H1 (cell line): ENCODE data around the gene DDX31. TPM values are rescaled to one million over a fixed set of nuclear protein-coding genes. Genes with fewer than 3 reads are reported as not detected.

Source experiments
- CTCF ChIA-PET: fragments of 300-600 bp; sonication (Branson Sonifier 250); formaldehyde crosslinking; loops from one replicate; lab custom pipeline; 2021; ENCODE audit not compliant: partially characterized antibody; lab: Charles Lee
- POLR2A ChIA-PET: fragments of 300-600 bp; sonication (Branson Sonifier 250); formaldehyde crosslinking; loops from one replicate; lab custom pipeline; 2021; ENCODE audit warnings: inconsistent platforms; ENCODE audit not compliant: partially characterized antibody; lab: Charles Lee
- DNase-seq, 2 experiments: peaks; one replicate each; pipeline versions ENCODE4 v3.0.0 to v3.0.0-alpha.2; 2010 to 2022; ENCODE audit warnings: low spot score in 2 of 2, low read depth in 1 of 2, mixed read lengths in 1 of 2
- FAIRE-seq: peaks from 2 replicates; lab custom pipeline; 2011; peaks lifted over from hg19 to GRCh38; lab: Jason Lieb, UNC
- H2AFZ ChIP-seq: 2 replicates; pipeline ENCODE4 v1.8.1; 2012; ENCODE audit warnings: low read length, inconsistent platforms
- H2AK5ac ChIP-seq: 2 replicates; pipeline ENCODE4 v1.6.1; 2013; ENCODE audit warnings: low read depth, low read length
- H2BK120ac ChIP-seq: replicated peaks from 2 replicates; pipeline ENCODE3; 2013; ENCODE audit warnings: low read depth, low read length, inconsistent platforms
- H2BK12ac ChIP-seq: 2 replicates; pipeline ENCODE4 v1.6.1; 2013; ENCODE audit warnings: low read depth, low read length
- H2BK15ac ChIP-seq: 2 replicates; pipeline ENCODE4 v1.6.1; 2013; ENCODE audit warnings: low read length
- H2BK20ac ChIP-seq: 2 replicates; pipeline ENCODE4 v1.6.1; 2013; ENCODE audit warnings: low read length
- H2BK5ac ChIP-seq: 2 replicates; pipeline ENCODE4 v1.6.1; 2013; ENCODE audit warnings: low read depth, low read length
- H3K14ac ChIP-seq: 2 replicates; pipeline ENCODE4 v1.6.1; 2013; ENCODE audit warnings: inconsistent platforms; ENCODE audit not compliant: insufficient read length
- H3K18ac ChIP-seq: 2 replicates; pipeline ENCODE4 v1.6.1; 2013; ENCODE audit warnings: low read length; ENCODE audit errors: extremely low read depth
- H3K23ac ChIP-seq: 2 replicates; pipeline ENCODE4 v1.6.1; 2013; ENCODE audit warnings: inconsistent platforms; ENCODE audit not compliant: insufficient read length
- H3K23me2 ChIP-seq: 2 replicates; pipeline ENCODE4 v1.6.1; 2013; ENCODE audit warnings: low read depth, low read length
- H3K27ac ChIP-seq: 2 replicates; pipeline ENCODE4 v1.6.1; 2011; ENCODE audit warnings: low read depth, low read length, inconsistent platforms
- H3K27me3 ChIP-seq, 4 experiments: replicated peaks in 1 of 4; 1 replicate in 1 of 4; 2 replicates in 3 of 4; pipeline versions ENCODE4 v1.6.1 to v1.8.1; 2011 to 2013; ENCODE audit warnings: low read length in 3 of 4, mild to moderate bottlenecking in 3 of 4, inconsistent platforms in 2 of 4, mixed read lengths in 2 of 4, moderate library complexity in 1 of 4; ENCODE audit not compliant: control insufficient read depth in 3 of 4, insufficient read depth in 3 of 4; ENCODE audit errors: extremely low read depth in 1 of 4
- H3K36me3 ChIP-seq, 4 experiments: 2 replicates each; pipeline versions ENCODE4 v1.6.1 to v1.8.1; 2011 to 2013; ENCODE audit warnings: mild to moderate bottlenecking in 4 of 4, low read length in 3 of 4, moderate library complexity in 2 of 4, control low read depth in 1 of 4, inconsistent platforms in 1 of 4; ENCODE audit not compliant: insufficient read depth in 4 of 4, control insufficient read depth in 2 of 4
- H3K4ac ChIP-seq: replicated peaks from 2 replicates; pipeline ENCODE3; 2013; ENCODE audit warnings: low read length, low read depth, mixed read lengths, inconsistent platforms; ENCODE audit not compliant: insufficient read length
- H3K4me1 ChIP-seq, 4 experiments: replicated peaks in 1 of 4; 1 replicate in 1 of 4; 2 replicates in 3 of 4; pipeline versions ENCODE4 v1.6.1 to v1.8.1; 2011 to 2013; ENCODE audit warnings: low read length in 3 of 4, inconsistent platforms in 2 of 4, mixed read lengths in 1 of 4; ENCODE audit not compliant: insufficient read depth in 4 of 4, control insufficient read depth in 3 of 4
- H3K4me2 ChIP-seq, 2 experiments: 2 replicates each; pipeline versions ENCODE4 v1.6.1 to v1.8.1; 2011 to 2013; ENCODE audit warnings: low read depth in 2 of 2, low read length in 2 of 2, control low read depth in 1 of 2, inconsistent platforms in 1 of 2, mild to moderate bottlenecking in 1 of 2; ENCODE audit not compliant: insufficient read depth in 1 of 2
- H3K4me3 ChIP-seq, 4 experiments: fragments of 200-600, 300-600 bp in 1 of 4; sonication (generic), shearing (Covaris generic), sonication (Bioruptor Twin) in 1 of 4; 2 replicates each; pipeline versions ENCODE4 v1.5.1 to v1.8.1; 2011 to 2016; ENCODE audit warnings: low read length in 4 of 4, low read depth in 3 of 4, control low read depth in 2 of 4, inconsistent platforms in 2 of 4, mild to moderate bottlenecking in 2 of 4, mixed read lengths in 1 of 4, moderate library complexity in 1 of 4; ENCODE audit not compliant: insufficient read depth in 2 of 4; ENCODE audit errors: extremely low read depth in 1 of 4
- H3K56ac ChIP-seq: replicated peaks from 2 replicates; pipeline ENCODE3; 2013; ENCODE audit warnings: low read depth, mild to moderate bottlenecking, mixed read lengths, low read length, inconsistent platforms; ENCODE audit not compliant: insufficient read length
- H3K79me1 ChIP-seq: 2 replicates; pipeline ENCODE4 v1.6.1; 2013; ENCODE audit warnings: low read depth, low read length, control low read depth
- H3K79me2 ChIP-seq, 2 experiments: 2 replicates each; pipeline versions ENCODE4 v1.6.1 to v1.8.1; 2012 to 2013; ENCODE audit warnings: low read length in 2 of 2, mild to moderate bottlenecking in 2 of 2, inconsistent platforms in 1 of 2; ENCODE audit not compliant: insufficient read depth in 2 of 2, control insufficient read depth in 1 of 2
- H3K9ac ChIP-seq, 4 experiments: replicated peaks in 1 of 4; 1 replicate in 1 of 4; 2 replicates in 3 of 4; pipeline versions ENCODE4 v1.6.1 to v1.8.1; 2011 to 2013; ENCODE audit warnings: low read depth in 3 of 4, low read length in 3 of 4, control low read depth in 2 of 4, mild to moderate bottlenecking in 2 of 4, moderate library complexity in 2 of 4, inconsistent platforms in 1 of 4; ENCODE audit errors: extremely low read depth in 1 of 4
- H3K9me3 ChIP-seq, 2 experiments: 2 replicates each; pipeline versions ENCODE4 v1.6.1 to v1.8.1; 2012 to 2013; ENCODE audit warnings: mild to moderate bottlenecking in 2 of 2, moderate library complexity in 2 of 2, control low read depth in 1 of 2, inconsistent platforms in 1 of 2, low read depth in 1 of 2, low read length in 1 of 2, mixed read lengths in 1 of 2; ENCODE audit not compliant: insufficient read depth in 2 of 2
- H4K20me1 ChIP-seq, 2 experiments: replicated peaks in 1 of 2; 2 replicates each; pipeline versions ENCODE3 to v1.8.1; 2011 to 2013; ENCODE audit warnings: inconsistent platforms in 2 of 2, low read length in 2 of 2, mild to moderate bottlenecking in 1 of 2; ENCODE audit not compliant: insufficient read depth in 2 of 2, control insufficient read depth in 1 of 2
- H4K5ac ChIP-seq: 2 replicates; pipeline ENCODE4 v1.6.1; 2013; ENCODE audit warnings: low read length, low read depth, mixed read lengths, inconsistent platforms; ENCODE audit not compliant: insufficient read length
- H4K8ac ChIP-seq: 2 replicates; pipeline ENCODE4 v1.8.0; 2013; ENCODE audit warnings: mild to moderate bottlenecking, moderate library complexity, low read length, inconsistent platforms; ENCODE audit not compliant: insufficient read depth; ENCODE audit errors: extremely low read depth
- H4K91ac ChIP-seq: replicated peaks from 2 replicates; pipeline ENCODE3; 2013; ENCODE audit warnings: low read length, mixed read lengths, inconsistent platforms; ENCODE audit not compliant: insufficient read length
- ASH2L ChIP-seq: fragments of 200-600, 300-600 bp; sonication (generic); IDR thresholded peaks from one replicate; pipeline ENCODE4 v1.7.1; 2017; ENCODE audit warnings: low read length
- EZH2 ChIP-seq: fragments of 200-600 bp; sonication (generic); IDR thresholded peaks from 2 replicates; pipeline ENCODE4 v1.7.1; 2012; ENCODE audit warnings: low read depth, mild to moderate bottlenecking, moderate library complexity, low read length, inconsistent platforms; ENCODE audit not compliant: severe bottlenecking
- HDAC2 ChIP-seq, 2 experiments: fragments of 300-600 bp in 1 of 2; sonication (generic) in 1 of 2; IDR thresholded peaks; 2 replicates each; pipeline ENCODE4 v1.6.1; 2011 to 2012; ENCODE audit warnings: low read depth in 2 of 2, low read length in 2 of 2, mild to moderate bottlenecking in 2 of 2, moderate library complexity in 2 of 2, borderline replicate concordance in 1 of 2, inconsistent platforms in 1 of 2
- HDAC6 ChIP-seq: IDR thresholded peaks from one replicate; pipeline ENCODE4 v1.7.1; 2012; ENCODE audit warnings: low read depth, mild to moderate bottlenecking, inconsistent platforms, low read length, moderate library complexity
- JUND ChIP-seq: IDR thresholded peaks from 2 replicates; pipeline ENCODE4 v1.6.1; 2011; ENCODE audit warnings: mild to moderate bottlenecking, improper control_type of control experiment, low read length
- NANOG ChIP-seq: IDR thresholded peaks from 2 replicates; pipeline ENCODE4 v1.6.1; 2011; ENCODE audit warnings: low read length, low read depth, mild to moderate bottlenecking, inconsistent platforms; ENCODE audit not compliant: insufficient read depth, poor library complexity, severe bottlenecking
- NRF1 ChIP-seq: IDR thresholded peaks from 2 replicates; pipeline ENCODE4 v1.6.1; 2011; ENCODE audit warnings: mild to moderate bottlenecking, low read depth, low read length, improper control_type of control experiment
- PHF8 ChIP-seq: fragments of 200-600 bp; sonication (generic); conservative IDR thresholded peaks from 2 replicates; pipeline ENCODE4 v1.7.1; 2012; ENCODE audit warnings: low read depth, mild to moderate bottlenecking, inconsistent platforms, low read length, moderate library complexity
- POLR2AphosphoS5 ChIP-seq: IDR thresholded peaks from 2 replicates; pipeline ENCODE4 v1.6.1; 2011; ENCODE audit warnings: low read depth, low read length
- POU5F1 ChIP-seq: IDR thresholded peaks from 2 replicates; pipeline ENCODE4 v1.6.1; 2011; ENCODE audit warnings: low read depth, mild to moderate bottlenecking, low read length, moderate library complexity
- SIX5 ChIP-seq: IDR thresholded peaks from 2 replicates; pipeline ENCODE4 v1.6.1; 2011; ENCODE audit warnings: mild to moderate bottlenecking, low read depth, low read length
- TAF7 ChIP-seq: optimal IDR thresholded peaks from 2 replicates; pipeline ENCODE3; 2011; ENCODE audit warnings: low read depth, mild to moderate bottlenecking, inconsistent platforms, low read length, moderate library complexity, borderline replicate concordance
- WGBS, 2 experiments: shearing (Covaris generic) in 1 of 2; methylation state at CpG; one replicate each; pipeline versions ENCODE4 v1.1.6 to v1.1.7; 2013 to 2015; ENCODE audit warnings: low lambda C conversion rate in 2 of 2, mixed read lengths in 2 of 2, inconsistent platforms in 1 of 2, low coverage in 1 of 2, missing lambda C conversion rate in 1 of 2; ENCODE audit not compliant: insufficient replicate concordance in 2 of 2, insufficient coverage in 1 of 2, insufficient read length in 1 of 2; ENCODE audit errors: extremely low coverage in 1 of 2, missing lambda C conversion rate in 1 of 2; 5-methylcytosine and 5-hydroxymethylcytosine counted together
- polyA plus RNA-seq, 7 experiments: library from polyadenylated mRNA; depleted of rRNA in 3 of 7; stranded (reverse) in 5 of 7; unstranded in 2 of 7; fragments of >200 nt in 5 of 7; fragments of 200-250 nt in 2 of 7; gene quantifications; 1 replicate in 5 of 7; 2 replicates in 1 of 7; 4 replicates in 1 of 7; pipeline versions ENCODE4 v1.2.1 to v1.2.3, GENCODE V29; 2011 to 2013; ENCODE audit warnings: missing spikeins in 2 of 7, mixed read lengths in 2 of 7
- total RNA-seq: library from RNA; stranded (reverse); fragmentation: NEBNext Ultra II Directional; extraction: Animal tissue kit (Norgen Biotek cat#: 25700); gene quantifications from 2 replicates; pipeline ENCODE4 v1.2.1, GENCODE V29; 2021

Gene DDX31
- total and polyA plus RNA-seq, 2 of the 8 experiments (the other 6 are each of a cell fraction or from before 2014, with no cell fraction given): 9.5 to 23.7 TPM

DNA sequence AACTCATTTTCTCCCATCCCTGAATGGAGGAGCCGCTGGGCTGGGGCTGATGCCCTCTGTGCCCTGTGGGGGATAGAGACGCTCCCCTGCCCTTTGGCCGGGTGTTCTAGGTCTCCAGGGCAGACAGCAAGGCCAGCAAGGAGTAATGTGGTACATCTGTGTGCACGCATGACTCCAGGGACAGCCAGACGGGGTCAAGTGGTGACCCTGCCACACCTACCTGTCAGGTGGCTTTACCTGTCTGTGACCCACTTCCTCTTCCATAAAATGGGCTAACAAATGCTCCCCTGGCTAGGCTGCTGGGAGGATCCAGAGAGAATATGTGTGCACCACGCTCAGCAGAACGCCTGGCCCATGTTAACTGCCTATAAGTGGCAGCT lies 122.7 kb downstream of the DDX31 start:
- Histone ChIP-seq H3K56ac (no peak overlapping the region), H4K5ac (no peak overlapping the region), H2AK5ac (no peak overlapping the region), H2BK120ac (no peak overlapping the region), H3K27ac (no peak overlapping the region), H4K8ac (no peak overlapping the region; the same call in 1 of the 2 replicates), H3K14ac (no peak overlapping the region), H3K4ac (no peak overlapping the region), H2BK12ac (peak overlapping the region; percentile 87; the same call in 1 of the 2 replicates), H3K18ac (no peak overlapping the region), H3K9ac (no peak overlapping the region), H3K27me3 (no peaks in the 10 kb centered on the region; a peak in 1 of 7 replicates), H3K9me3 (no peaks in the 10 kb centered on the region), H2BK20ac (no peak overlapping the region), H3K79me2 (no peaks in the 10 kb centered on the region), H3K79me1 (no peaks in the 10 kb centered on the region), H2BK5ac (no peak overlapping the region), H4K91ac (peak overlapping the region; percentile 46), H3K36me3 (no peaks in the 10 kb centered on the region), H3K23ac (no peak overlapping the region), H3K4me3 (peak overlapping the region in 1 of 4 experiments; percentile 55; a peak in 4 of 8 replicates), H3K4me1 (peaks cover 0 to 4% (median 4%) of the 10 kb centered on the region in 4 experiments; a peak in 4 of 7 replicates), H3K23me2 (peaks cover 4% of the 10 kb centered on the region; the same call in 1 of the 2 replicates), H2AFZ (peak overlapping the region; percentile 66; the same call in 1 of the 2 replicates), H2BK15ac (peak overlapping the region; percentile 7; the same call in 1 of the 2 replicates), H3K4me2 (peak overlapping the region; percentile 68 to 86; a peak in 2 of 4 replicates), H4K20me1 (no peaks in the 10 kb centered on the region)
- ChIA-PET CTCF (interaction anchor here (0.7 to 5.7 kb wide), 27 partner anchors 10 to 428 kb away, joined by 3 to 66 read pairs (median 4); partner anchors contain the start of gene CFAP77), POLR2A (no interaction called here)
- no peak for TF ChIP-seq SIX5
- TF ChIP-seq HDAC2 (IDR thresholded peaks at IDR 0.05; ENCODE audit: borderline replicate concordance in 1 of 2, low read depth in 2 of 2, low read length in 2 of 2): no peak
- no peak for TF ChIP-seq NANOG
- no peak for TF ChIP-seq HDAC6
- TF ChIP-seq POU5F1: no peak
- TF ChIP-seq EZH2: no peak
- TF ChIP-seq POLR2AphosphoS5: no peak
- no peak for TF ChIP-seq TAF7
- TF ChIP-seq ASH2L: no peak
- no peak for TF ChIP-seq NRF1
- no peak for TF ChIP-seq PHF8
- TF ChIP-seq JUND: no peak
- 75% methylated on average over 7 of the region's 7 CpGs; no CpG with 5 or more reads in 1 of the 2 experiments for WGBS, 2 experiments
- DNase-seq (no peak), FAIRE-seq (no peak)
